Measurements from ENCODE around the gene LEP. TPM values are rescaled to one million over a fixed set of nuclear protein-coding genes. Genes with fewer than 3 reads are reported as not detected.

The LEP gene
- total RNA-seq, 4 donors from 2014 or later, result 0.54 to 10.2 (median 4.2) TPM

Small RNA genes within 50 kb of the gene (microRNA-seq; reads per million reads assigned to microRNA genes)
- 0 to 0.57 reads per million in 2 donors for gene MIR129-1 (ENCODE audit: borderline number of aligned reads in 1 of 2, borderline replicate concordance in 2 of 2)

Other genes starting within 250 kb of the LEP start
- gene LRRC4, start 209.8 kb upstream of the LEP start, total RNA-seq, result under 1 TPM in 3 of 4 donors, not detected in 1; 0.08 to 0.74 (median 0.32) TPM
- 10 to 100 TPM; 15.4 to 42.7 (median 19.1) TPM for gene RBM28, start 102.6 kb downstream of the LEP start, total RNA-seq
- gene PRRT4, start 120.4 kb downstream of the LEP start, total RNA-seq, result 1 to 10 TPM; 1.3 to 4.5 (median 1.9) TPM
- 10 to 100 TPM; 45.6 to 71.7 (median 48.7) TPM for gene IMPDH1, start 168.7 kb downstream of the LEP start, total RNA-seq
- 10 to 100 TPM; 19.0 to 66.0 (median 35.8) TPM for gene HILPDA, start 214.6 kb downstream of the LEP start, total RNA-seq
- gene METTL2B, start 235.5 kb downstream of the LEP start, total RNA-seq, result 10 to 100 TPM; 18.2 to 25.1 (median 19.8) TPM